GM19238 (cell line): ENCODE measurements around the gene OGT.
"Not testable (repeated sequence)": the region's sequence is repeated elsewhere in the genome, so short reads cannot be mapped to it uniquely, and the experiment has no call there.

Experiments used
- DNase-seq: peaks from one replicate; pipeline ENCODE4 v3.0.0; 2011; ENCODE audit warnings: low spot score; ENCODE audit not compliant: insufficient read length

Gene OGT

DNA sequence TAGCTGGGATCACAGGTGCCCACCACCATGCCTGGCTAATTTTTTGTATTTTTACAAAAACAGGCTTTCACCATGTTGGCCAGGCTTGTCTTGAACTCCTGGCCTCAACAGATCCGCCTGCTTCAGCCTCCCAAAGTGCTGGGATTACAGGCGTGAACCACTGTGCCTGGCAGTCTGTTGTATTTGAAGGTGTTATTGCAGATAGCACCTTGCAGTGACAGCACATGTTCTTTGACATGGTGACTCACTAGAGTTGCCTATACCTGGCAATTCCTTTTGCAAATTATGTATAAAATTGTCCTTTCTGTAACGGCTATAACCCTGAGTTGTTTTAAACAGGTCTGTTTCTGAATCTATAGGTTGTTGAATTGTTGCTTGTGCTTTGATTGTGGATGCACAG, 7.9 kb downstream of the OGT start:
- no peak for DNase-seq

DNA sequence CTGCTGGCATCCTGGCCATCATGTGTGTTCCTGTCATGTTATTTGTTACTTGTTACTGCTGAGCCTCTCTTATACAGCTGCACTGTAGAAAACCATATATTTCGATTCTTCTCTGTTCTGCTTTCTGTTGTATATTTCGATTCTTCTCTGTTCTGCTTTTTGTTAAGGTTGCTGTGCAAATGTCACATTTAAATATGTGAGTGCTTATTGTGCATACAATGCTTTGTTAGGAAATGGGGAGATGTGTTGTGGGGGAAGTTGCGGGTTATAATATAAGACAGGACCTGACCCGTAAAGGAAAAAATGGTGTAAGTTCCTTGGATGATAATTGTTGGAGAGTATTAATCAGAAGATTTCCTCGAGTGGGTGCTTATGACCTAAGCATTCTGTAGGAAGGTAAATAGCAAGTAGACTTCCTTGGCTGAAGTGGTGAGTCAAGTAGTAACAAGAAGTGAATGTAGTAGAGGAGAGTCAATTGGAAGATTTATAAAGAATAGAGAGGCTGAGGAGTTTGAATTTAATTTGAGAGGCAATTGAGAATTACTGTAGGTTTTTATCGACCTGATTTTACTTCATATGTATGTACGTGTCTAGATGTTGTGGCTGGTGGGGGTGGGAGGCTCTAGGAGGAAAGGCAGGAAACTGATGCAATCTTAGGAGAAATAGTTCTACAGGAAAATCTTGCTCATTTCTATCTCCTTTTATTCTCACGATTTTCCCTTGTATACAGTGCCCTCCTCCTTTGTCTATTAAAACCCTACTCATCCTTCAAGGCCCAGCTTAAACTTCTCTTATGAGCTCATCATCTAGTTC, 8.5 kb downstream of the OGT start:
- DNase-seq, result no peak

DNA sequence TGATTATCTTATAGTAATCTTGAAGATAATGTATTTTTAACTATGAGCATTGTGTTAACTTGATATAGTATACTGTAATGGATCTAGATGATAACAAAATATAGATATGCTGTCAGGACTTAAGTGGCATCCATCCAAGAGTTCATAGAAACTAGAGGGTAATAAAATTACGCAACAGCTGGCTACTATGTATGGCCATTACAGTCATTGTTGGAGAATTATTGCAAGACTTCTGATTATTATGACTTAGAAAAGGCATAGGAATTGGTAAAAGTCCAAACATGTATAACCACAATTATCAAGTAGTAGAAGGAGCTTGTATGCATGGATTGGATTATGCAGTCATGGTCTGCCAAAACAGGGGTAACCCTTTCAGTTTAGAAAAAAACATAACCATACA, 9.5 kb downstream of the OGT start:
- DNase-seq, result no peak

DNA sequence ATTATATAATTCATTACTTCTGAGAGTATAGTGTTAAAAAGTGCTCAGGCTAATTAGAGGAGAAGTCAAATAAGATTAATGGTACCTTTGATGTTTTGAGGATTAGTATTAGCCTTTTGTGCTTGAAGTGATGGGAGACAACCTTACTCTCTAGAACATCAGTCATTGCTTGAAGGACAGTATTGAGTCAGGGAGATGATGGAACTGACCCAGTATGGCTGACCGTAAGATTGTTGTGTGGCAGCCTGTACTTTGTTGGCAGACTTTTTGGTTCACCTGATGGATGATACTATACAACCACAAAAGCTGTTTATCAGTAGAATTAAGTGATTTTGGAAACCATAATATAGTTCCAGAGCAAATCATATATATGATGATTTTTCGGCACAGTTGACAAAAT, 9.9 kb downstream of the OGT start:
- no peak for DNase-seq

DNA sequence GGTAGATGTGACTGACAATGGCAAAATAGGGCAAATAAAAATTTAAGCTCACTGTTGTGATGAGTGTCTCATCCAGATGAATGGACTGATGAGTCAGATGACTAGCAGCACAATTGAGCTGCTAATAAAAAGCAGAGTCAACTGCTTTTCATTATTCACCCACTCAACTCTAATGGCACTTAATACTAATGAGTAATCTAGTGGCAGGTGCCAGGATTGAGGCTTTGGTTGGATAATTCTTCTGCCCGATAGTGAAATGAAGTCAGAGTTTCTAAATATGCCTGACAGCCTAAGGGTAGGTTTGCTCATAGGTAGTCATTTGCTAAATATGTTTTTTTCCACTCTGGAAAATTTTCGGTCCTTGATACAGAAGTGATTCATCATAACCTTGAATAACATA, 10.4 kb downstream of the OGT start:
- DNase-seq, result no peak

DNA sequence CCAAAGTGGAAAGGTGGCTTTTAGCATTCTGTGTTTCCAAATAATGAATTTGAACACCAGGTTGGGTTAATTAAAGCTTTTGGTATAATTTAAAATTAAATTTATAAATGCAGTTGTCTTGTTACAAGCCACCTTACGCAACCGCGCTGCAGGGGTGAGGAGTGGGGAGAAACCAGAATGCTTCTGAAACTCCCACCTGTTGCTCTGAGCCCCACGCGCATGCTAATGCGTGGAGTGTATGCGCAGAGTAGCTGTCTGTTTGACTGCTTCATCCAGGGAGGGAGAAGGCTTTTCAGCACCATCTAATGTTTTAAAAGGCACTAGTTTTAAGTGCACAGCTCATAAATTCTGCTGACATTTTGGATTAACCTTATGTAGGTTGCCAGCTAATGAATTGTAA, 12.5 kb downstream of the OGT start:
- DNase-seq, result no peak

DNA sequence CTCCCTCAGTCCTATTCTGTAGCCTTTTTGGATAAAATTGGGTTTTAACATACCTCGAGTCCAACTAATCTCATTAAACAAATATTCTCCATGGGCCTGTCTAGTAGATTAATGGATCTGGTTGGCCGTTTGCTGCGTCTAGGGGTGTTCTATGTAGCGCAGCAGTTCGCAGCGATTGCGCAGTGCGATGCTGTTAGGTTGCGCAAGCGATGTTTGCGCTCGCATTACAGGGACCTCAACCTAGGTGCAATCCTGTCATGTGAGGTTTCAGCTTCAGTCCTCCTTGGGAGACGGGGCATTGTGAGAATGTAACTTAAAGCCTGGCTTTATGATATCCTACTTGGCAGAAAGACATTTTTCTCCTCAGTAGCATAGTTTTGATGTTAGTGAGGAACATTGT, 14.0 kb downstream of the OGT start:
- no peak for DNase-seq

DNA sequence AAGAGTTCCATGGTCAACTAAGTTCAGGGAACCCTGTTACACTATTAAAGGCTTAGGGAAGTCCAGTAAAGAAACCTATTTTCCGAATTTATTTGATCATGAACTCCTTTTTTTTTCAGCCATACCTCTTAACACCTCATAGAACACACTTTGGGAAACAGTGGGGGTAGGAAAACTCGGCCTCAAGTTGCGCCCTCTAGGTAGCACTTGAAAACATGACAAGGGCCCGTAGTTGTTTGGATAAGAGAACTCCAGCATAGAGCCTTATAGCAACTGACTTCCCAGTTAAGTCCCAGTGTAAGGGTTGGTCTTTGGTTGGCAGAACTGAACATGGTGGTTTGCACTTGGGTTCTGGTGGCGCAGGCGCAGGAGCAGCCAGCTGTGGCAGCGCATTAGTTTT, 14.4 kb downstream of the OGT start:
- no peak for DNase-seq

DNA sequence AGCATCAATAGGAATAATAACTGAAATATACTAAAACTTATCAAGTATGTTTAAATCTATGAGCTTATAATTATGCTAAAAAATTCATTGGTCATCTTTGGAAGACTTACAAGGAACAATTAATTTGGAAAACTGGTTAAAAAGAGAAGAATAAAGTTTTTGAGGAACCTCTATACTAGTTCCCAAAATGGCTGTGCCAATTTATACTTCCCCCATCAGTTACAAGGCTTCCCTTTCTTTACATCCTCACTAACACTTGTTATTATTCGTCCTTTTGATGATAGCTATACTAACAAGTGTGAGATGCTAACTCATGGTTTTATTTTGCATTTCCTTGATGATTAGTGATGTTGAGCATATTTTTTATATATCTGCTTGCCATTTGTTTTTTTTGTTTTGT, 17.1 kb downstream of the OGT start:
- DNase-seq, result no peak

DNA sequence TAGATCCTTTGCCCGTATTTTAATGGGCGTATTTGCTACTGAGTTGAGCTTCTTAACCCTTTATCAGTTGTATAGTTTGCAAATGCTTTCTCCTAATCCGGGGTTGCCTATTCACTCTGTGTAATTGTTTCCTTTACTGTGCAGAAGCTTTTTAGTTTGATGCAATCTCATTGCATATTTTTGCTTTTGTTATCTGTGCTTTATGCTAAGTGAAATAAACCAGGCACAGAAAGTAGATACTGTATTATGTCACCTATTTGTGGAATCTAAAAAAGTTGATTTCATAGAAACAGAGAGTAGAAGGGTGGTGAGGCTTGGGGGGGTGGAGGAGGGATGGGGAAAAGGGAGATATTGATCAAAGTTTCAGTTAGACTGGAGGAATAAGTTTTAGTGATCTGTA, 17.7 kb downstream of the OGT start:
- DNase-seq, result no peak

DNA sequence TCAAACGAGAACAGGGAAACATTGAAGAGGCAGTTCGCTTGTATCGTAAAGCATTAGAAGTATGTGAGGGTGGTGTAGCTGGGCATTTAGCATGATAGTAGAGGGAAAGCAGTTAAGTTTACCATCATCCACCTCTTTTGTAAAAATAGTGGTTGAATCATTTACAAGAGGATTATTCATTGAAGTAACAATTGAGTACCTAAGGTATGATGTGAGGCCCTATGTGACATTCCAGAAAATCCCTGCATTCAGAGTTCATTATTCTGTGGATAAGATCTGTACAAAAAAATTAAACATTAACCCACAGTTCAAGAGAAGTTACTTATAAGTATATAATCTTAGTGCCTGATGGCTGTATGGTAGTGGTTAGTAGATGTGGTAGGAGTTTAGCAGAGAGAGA, 23.1 kb downstream of the OGT start:
- DNase-seq, result no peak

DNA sequence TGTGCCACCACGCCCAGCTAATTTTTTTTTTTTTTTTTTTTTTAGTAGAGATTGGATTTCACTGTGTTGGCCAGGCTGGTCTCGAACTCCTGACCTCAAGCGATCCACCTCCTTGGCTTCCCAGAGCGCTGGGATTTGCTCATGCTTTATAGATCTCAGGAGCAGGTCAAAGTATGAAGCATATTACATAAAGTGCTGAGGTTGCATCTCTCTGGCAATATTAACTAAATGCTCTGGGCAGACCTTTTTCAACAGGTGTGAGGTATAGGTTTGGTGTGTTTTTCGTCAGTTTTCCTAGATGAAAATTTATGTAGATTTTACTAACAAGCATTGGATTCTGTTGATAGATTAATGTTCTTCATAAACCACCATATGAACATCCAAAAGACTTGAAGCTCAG, 26.0 kb downstream of the OGT start:
- no peak for DNase-seq

DNA sequence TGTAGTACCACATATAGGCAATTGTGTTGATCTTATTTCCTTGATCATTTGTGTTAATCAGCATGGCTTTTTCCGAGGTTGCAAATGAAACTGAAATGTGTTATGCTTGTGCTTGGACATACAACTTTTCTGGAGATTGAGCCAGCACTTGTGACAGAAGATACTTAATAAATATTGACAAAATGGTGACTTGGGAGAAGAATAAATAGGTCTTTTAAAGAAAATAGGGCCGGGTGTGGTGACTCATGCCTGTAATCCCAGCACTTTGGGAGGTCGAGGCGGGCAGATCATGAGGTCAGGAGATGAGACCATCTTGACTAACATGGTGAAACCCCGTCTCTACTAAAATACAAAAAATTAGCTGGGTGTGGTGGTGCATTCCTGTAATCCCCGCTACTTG, 26.9 kb downstream of the OGT start:
- not testable (repeated sequence) for DNase-seq

DNA sequence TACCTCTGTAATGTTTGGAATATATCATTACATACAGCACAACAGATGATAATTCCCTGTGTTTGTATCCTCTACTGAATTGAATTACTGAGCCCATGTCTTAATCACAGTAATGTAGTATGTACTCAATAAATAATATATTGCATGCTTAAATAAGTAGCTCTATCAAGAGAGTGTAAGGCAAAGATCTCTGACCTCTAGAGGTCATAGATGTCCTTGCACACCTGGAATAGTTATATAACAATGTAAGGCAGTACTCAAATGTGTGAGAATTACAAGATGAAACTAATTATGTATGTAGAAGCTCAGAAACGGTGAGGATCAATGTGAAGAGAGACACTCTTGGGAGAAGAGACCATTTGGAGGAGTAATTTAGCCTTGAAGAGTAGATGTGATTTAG, 31.0 kb downstream of the OGT start:
- DNase-seq, result no peak

DNA sequence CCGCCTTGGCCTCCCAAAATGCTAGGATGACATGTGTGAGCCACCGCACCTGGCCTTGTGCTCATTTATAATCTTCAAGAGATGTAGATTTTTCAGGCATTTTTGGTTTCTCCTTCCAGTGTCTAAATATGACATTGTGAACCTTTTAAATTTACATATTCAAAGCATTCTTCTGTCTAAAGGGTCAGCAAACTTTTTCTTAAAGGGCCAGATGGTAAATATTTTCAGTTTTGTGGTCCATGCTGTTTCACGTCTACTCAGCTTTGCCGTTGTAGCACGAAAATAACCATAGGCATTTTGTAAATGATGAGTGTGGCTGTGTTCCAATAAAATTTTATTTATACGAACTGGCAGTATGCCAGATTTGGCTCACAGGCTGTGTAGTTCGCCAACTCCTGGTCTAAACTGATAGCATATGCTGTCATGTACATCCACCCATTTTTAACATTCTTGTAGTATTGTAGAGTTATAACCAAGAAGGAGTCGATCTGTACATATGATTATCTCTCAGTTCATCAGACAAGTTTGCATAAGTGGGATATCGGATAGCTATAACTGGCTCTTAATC, 32.7 kb downstream of the OGT start:
- DNase-seq, result no peak

DNA sequence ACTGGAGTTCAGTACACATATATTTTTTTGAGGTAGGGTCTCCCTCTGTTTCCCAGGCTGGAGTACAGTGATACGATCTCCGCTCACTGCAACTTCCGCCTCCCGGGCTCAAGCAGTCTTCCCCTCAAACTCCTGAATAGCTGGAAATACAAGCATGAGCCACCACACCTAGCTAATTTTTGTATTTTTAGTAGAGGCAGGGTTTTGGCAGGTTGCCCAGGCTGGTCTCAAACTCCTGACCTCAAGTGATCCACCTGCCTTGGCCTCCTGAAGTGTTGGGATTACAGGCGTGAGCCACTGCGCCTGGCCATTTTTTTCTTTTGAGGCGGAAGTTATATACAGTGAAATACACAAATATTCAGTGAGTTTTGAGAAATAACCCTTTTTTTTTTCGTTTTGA, 38.5 kb downstream of the OGT start:
- not testable (repeated sequence) for DNase-seq

DNA sequence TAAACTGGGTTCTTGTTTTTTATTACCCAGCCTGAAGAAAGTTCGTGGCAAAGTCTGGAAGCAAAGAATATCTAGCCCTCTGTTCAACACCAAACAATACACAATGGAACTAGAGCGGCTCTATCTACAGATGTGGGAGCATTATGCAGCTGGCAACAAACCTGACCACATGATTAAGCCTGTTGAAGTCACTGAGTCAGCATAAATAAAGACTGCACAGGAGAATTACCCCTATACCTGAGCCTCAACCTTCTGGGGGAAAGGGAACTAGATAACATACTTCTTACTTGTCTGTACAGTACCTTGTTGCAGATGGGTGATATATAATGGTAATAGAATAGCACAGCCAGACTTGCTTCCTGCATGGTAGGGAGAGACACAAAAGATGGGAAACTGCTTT, 40.7 kb downstream of the OGT start:
- no peak for DNase-seq

DNA sequence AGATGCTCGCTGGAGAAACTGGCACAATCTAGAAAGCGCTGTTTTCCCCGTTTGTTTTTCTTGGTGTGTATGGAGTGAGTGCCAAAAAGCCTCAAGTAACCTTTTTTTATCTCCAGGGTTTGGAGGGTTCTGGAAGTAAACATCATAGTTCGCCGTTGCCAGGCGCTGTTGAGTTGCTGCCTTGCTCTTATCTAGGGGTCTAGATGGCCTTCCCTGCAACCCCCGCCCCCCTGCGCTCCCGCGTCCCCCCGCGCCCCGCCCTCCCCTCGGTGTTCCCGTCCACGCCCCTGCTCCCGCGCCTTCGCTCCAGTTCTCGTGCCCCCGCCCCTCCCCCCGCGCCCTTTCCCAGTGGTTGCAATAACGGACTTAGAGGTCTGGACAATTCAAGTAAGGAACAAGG, 44.8 kb downstream of the OGT start:
- no peak for DNase-seq

DNA sequence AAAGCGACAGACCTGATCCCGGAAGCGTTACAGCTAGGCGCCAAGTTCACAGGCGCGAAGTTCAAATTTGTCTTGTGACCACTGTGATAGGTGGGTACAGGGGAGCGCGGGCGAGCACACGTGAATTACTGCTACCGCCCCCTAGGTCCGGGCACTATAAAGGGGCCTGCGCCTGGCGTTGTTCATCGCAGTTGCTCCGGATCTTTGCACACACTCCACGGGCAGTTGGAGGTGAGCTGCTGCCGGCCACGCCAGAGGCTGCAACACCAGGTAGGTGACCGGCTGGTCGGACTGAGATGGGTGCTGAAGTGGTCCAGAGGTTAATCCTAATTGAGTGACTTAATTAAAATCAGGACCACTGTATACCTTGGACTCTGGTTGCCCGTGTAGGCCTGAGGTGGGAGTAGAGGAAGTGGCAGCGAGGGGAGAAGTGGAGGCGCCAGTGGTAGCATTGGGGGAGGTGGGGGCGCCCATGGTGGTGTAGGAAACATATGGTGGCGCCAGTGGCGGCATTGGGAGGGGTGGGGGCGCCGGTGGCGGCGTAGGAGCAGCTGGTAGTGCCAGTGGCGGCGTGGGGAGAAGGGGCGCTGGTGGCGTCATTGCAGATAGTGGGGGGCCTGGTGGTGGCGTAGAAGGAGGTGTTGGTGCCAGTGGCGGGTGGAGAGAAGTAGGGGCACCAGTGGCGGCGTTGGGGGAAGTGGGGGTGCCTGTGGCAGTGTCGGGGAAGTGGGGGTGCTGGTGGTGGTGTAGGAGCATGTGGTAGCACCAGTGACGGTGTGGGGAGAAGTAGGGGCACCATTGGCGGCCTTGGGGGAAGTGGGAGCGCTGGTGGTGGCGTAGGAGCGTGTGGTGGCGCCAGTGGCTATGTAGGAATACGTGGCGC, 45.6 kb downstream of the OGT start, which contains the start of gene GCNA:
GCNA (plus strand) TSS at position 185 of the 883 bp plus-strand sequence. CDS start 2,385 bp downstream, outside the sequence.
- DNase-seq, result no peak

DNA sequence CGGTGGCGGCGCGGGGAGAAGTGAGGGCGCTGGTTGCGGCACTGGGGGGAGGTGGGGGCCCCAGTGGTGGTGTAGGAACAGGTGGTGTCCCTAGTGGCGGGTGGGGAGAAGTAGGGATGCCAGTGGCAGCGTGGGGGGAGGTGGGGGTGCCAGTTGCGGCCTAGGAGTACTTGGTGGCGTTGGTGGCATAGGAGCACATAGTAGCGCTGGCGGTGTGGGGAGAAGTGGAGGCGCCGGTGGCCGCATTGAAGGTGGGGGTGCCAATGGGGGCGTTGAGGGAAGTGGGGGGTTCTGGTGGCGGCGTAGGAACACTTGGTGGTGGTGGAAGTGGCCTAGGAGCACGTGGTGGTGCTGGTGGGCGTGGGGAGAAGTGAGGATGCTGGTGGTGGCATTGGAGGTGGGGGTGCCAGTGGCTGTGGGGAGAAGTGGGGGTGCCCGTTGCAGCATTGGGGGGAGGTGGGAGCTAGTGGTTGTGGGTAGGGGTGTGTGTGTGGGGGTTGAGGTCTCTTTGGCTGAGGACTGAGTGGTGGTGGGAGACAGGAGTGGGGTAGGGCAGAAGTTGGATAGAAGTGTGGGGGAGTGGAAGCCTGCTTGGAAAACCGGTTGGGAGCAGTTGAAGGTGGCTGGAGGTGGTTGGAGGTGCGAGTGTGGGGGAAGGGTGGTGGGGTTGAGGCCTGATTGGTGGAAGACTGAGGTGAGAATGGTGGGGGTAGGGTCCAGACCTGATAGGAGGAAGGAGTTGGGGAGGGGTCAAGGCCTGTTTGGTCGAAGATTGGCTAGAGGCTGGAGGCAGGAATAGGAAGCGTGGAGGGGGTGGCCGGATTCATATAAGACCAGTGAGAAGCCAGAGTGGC, 46.5 kb downstream of the OGT start:
- no peak for DNase-seq

DNA sequence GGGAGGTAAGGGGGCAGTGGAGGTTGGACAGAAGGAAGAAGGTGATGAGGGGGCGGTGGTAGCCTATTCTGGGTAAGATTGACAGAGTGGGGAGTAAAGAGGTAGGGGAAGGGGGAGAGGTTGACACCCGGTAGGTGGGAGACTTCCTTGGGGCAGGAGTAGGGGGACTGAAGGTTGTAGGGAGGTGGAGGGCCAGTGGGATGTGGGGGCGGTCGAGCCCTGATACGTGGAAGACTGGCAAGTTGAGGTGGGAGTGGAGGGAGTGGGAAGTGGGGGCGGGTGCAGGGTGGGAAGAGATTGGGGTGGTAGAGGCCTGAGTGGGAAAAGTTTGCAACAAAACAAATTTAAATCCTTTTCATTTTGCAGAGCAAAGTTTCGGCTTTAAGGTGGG, 47.1 kb downstream of the OGT start:
- DNase-seq, result no peak
